NB4 (cell line): Measurements from ENCODE around the gene MAGI2.

Experiments
- MYC ChIP-seq: IDR thresholded peaks from 2 replicates; pipeline ENCODE4 v1.6.1; 2011; ENCODE audit warnings: low read depth, low read length
- POLR2A ChIP-seq: IDR thresholded peaks from 2 replicates; pipeline ENCODE4 v1.6.1; 2011; ENCODE audit warnings: mild to moderate bottlenecking; ENCODE audit not compliant: insufficient read length; ENCODE audit errors: extremely low read depth
- TF ChIP-seq, protein P1 (sequence below): IDR thresholded peaks from one replicate; pipeline ENCODE4 v1.5.1; 2012; ENCODE audit warnings: low read depth, low read length
- TF ChIP-seq, protein P2 (sequence below): IDR thresholded peaks from 2 replicates; pipeline ENCODE4 v1.6.1; 2011; ENCODE audit warnings: low read depth, low read length

DNA sequence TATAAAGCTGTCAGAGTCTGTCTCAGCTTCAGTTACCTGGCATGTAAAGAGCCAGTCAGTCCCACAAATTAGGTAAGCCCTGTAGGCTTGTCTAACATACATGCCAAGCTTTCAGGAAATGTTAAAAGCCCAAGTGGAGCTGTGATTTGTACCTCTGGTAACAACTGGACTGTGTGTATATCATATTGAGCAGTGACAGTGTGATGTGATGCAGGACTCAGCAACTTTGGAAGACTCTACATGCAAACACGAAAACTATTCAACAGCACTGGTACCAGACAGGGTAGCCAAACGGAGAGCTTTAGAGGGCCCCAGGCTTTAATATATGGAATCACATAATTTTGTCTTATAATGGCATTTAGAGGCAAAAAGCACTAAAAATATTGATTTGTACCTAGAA is 1066.9 kb downstream of the MAGI2 start:
- TF ChIP-seq, protein P1, sequence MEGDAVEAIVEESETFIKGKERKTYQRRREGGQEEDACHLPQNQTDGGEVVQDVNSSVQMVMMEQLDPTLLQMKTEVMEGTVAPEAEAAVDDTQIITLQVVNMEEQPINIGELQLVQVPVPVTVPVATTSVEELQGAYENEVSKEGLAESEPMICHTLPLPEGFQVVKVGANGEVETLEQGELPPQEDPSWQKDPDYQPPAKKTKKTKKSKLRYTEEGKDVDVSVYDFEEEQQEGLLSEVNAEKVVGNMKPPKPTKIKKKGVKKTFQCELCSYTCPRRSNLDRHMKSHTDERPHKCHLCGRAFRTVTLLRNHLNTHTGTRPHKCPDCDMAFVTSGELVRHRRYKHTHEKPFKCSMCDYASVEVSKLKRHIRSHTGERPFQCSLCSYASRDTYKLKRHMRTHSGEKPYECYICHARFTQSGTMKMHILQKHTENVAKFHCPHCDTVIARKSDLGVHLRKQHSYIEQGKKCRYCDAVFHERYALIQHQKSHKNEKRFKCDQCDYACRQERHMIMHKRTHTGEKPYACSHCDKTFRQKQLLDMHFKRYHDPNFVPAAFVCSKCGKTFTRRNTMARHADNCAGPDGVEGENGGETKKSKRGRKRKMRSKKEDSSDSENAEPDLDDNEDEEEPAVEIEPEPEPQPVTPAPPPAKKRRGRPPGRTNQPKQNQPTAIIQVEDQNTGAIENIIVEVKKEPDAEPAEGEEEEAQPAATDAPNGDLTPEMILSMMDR = no peak
- TF ChIP-seq, protein P2, sequence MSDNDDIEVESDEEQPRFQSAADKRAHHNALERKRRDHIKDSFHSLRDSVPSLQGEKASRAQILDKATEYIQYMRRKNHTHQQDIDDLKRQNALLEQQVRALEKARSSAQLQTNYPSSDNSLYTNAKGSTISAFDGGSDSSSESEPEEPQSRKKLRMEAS = no peak
- TF ChIP-seq POLR2A = no peak
- no peak for TF ChIP-seq MYC
